22Rv1 (cell line): Measurements from ENCODE around the gene HYDIN.

Source experiments
- ZFX ChIP-seq: fragments of 450-650 bp; IDR thresholded peaks from 2 replicates; pipeline ENCODE4 v1.6.1; 2017; ENCODE audit warnings: antibody characterized with exemption, borderline replicate concordance
- TF ChIP-seq, protein P1 (sequence below): fragments of 450-650 bp; IDR thresholded peaks from 2 replicates; pipeline ENCODE4 v1.5.1; 2017; ENCODE audit warnings: mild to moderate bottlenecking

DNA sequence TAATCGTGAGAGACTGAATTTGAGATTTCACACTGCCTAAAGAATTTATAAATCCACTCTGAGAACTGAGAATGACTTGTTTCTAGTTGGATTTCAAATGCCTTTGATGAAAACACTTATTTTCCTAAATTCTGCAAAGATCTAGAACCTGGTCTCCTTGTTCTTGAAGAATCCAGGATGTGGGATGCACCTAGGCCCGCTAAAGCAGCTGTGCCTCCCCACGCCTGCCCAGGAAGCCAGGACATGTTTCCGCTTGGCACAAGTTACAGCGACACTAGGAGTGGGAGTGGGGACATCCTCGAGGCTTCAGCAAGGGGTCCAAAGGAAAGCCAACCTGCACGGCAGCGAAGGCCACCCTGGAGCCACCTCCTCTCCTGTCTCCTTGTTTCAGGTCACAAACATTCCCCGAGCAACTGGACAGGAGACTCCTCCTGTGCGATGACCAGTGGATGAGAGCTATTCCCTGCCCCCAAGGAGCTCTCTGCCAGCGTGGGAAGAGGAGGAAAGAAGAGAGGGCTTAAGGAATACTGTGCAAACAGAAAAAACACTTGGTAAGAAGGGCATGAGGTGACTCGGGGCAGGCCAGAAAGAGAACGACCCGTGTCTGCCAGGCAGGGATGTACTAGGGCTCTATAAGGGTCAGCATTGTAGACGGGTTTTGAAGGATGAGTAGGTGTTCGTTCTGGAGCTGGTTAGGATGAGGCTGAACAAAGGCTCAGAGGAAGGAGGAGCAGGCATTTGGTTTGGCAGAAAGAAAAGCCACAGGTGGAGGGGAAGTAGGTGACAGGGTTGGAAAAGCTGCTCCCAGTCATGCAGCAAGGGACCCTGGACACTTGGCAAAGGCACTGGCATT, 440.7 kb downstream of the HYDIN start:
- TF ChIP-seq, protein P1, sequence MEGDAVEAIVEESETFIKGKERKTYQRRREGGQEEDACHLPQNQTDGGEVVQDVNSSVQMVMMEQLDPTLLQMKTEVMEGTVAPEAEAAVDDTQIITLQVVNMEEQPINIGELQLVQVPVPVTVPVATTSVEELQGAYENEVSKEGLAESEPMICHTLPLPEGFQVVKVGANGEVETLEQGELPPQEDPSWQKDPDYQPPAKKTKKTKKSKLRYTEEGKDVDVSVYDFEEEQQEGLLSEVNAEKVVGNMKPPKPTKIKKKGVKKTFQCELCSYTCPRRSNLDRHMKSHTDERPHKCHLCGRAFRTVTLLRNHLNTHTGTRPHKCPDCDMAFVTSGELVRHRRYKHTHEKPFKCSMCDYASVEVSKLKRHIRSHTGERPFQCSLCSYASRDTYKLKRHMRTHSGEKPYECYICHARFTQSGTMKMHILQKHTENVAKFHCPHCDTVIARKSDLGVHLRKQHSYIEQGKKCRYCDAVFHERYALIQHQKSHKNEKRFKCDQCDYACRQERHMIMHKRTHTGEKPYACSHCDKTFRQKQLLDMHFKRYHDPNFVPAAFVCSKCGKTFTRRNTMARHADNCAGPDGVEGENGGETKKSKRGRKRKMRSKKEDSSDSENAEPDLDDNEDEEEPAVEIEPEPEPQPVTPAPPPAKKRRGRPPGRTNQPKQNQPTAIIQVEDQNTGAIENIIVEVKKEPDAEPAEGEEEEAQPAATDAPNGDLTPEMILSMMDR = no peak
- no peak for TF ChIP-seq ZFX
